ENCODE data around the gene FIZ1. TPM values are rescaled to one million over a fixed set of nuclear protein-coding genes. Genes with fewer than 3 reads are reported as not detected.
A peak's percentile ranks its signal among the peaks of the same experiment; 100 is the strongest.

FIZ1 gene
- total and polyA plus RNA-seq, 11 donors, result 10.0 to 16.7 (median 12.9) TPM

DNA sequence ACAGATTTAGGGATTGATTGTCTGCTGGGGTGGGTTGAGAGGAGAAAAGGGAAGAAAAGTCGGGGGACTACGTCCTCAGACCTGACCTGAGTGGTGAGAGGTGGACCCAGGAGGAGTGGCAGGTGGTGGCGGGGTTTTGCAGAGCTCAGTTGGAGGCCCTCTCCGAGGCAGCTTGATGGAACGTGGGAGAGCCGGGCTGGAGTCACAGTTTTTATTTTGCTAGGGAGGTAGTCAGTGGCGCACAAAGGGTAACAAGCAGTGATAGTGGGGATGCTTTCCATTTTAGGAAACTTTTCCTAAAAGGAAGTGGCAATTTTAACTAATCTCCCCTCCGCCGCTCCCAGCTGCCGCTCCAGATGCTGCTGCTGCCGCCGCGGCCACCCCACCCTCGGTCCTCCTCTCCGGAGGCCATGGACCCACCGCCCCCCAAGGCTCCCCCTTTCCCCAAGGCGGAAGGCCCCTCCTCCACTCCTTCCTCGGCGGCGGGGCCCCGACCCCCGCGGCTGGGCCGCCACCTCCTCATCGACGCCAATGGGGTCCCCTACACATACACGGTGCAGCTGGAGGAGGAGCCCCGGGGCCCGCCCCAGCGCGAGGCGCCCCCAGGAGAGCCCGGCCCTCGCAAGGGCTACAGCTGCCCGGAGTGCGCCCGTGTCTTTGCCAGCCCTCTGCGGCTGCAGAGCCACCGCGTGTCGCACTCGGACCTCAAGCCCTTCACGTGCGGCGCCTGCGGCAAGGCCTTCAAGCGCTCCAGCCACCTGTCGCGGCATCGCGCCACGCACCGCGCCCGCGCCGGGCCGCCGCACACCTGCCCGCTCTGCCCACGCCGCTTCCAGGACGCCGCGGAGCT is 43.1 kb upstream of the FIZ1 start:
- no peaks in the 10 kb centered on the region for H3K27me3 ChIP-seq
- ATAC-seq (peak in 1 of 4 donors; percentile 2), DNase-seq (no peak)
- H3K27ac ChIP-seq, result peak overlapping the region in 11 of 12 donors; percentile 62 to 96 (median 93)
- TF ChIP-seq, protein P1, sequence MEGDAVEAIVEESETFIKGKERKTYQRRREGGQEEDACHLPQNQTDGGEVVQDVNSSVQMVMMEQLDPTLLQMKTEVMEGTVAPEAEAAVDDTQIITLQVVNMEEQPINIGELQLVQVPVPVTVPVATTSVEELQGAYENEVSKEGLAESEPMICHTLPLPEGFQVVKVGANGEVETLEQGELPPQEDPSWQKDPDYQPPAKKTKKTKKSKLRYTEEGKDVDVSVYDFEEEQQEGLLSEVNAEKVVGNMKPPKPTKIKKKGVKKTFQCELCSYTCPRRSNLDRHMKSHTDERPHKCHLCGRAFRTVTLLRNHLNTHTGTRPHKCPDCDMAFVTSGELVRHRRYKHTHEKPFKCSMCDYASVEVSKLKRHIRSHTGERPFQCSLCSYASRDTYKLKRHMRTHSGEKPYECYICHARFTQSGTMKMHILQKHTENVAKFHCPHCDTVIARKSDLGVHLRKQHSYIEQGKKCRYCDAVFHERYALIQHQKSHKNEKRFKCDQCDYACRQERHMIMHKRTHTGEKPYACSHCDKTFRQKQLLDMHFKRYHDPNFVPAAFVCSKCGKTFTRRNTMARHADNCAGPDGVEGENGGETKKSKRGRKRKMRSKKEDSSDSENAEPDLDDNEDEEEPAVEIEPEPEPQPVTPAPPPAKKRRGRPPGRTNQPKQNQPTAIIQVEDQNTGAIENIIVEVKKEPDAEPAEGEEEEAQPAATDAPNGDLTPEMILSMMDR (IDR thresholded peaks at IDR 0.05), result no peak
- peak in 1 of 2 donors; percentile 20 for TF ChIP-seq POLR2A (IDR thresholded peaks at IDR 0.05)
- peaks cover 0 to 22% (median 13%) of the 10 kb centered on the region in 9 donors for H3K36me3 ChIP-seq
- peaks cover 12 to 78% (median 46%) of the 10 kb centered on the region in 12 donors for H3K4me1 ChIP-seq
- 1 to 4% (median 3%) methylated on average over 33 to 65 of the region's 65 CpGs for WGBS, 4 donors
- intact Hi-C loops (cut with DNase I), result no loop called here
- H3K4me3 ChIP-seq, result peak overlapping the region; percentile 64 to 98 (median 84)
- no peaks in the 10 kb centered on the region for H3K9me3 ChIP-seq

GRCh38 chr19:55641426-55642152 is 42.3 kb upstream of the FIZ1 start:
- Histone ChIP-seq H3K27me3 (no peaks in the 10 kb centered on the region), H3K9me3 (no peaks in the 10 kb centered on the region), H3K36me3 (peaks cover 0 to 22% (median 13%) of the 10 kb centered on the region in 9 donors), H3K27ac (peak overlapping the region; percentile 83 to 96 (median 92)), H3K4me1 (peaks cover 10 to 79% (median 45%) of the 10 kb centered on the region in 12 donors), H3K4me3 (peak overlapping the region; percentile 64 to 98 (median 84))
- DNase-seq, result no peak
- intact Hi-C loops (cut with DNase I), result no loop called here
- ATAC-seq, result peak in 2 of 4 donors; percentile 1 to 2
- 1 to 2% (median 2%) methylated on average over 25 of the region's 25 CpGs for whole genome bisulfite sequencing, 4 donors
- TF ChIP-seq, protein P1 (IDR thresholded peaks at IDR 0.05), result no peak
- TF ChIP-seq POLR2A (IDR thresholded peaks at IDR 0.05), result no peak

- Histone ChIP-seq H3K36me3 (peaks cover 0 to 21% (median 11%) of the 10 kb centered on the region in 9 donors), H3K4me1 (peaks cover 13 to 87% (median 53%) of the 10 kb centered on the region in 12 donors), H3K9me3 (no peaks in the 10 kb centered on the region), H3K4me3 (peak within 1 kb of the TSS; percentile 64 to 98 (median 84)), H3K27ac (peak within 1 kb of the TSS; percentile 83 to 96 (median 92)), H3K27me3 (no peaks in the 10 kb centered on the region)
- intact Hi-C loops (cut with DNase I), result no loop called here
- WGBS, 4 donors, result 0 to 1% (median 1%) methylated on average over 22 to 89 of the region's 89 CpGs
- TF ChIP-seq POLR2A (IDR thresholded peaks at IDR 0.05), result peak in 1 of 2 donors; percentile 15
- TF ChIP-seq, protein P1 (IDR thresholded peaks at IDR 0.05), result no peak
- DNase-seq (peak; percentile 71 to 86 (median 76)), ATAC-seq (peak; percentile 11 to 73 (median 66))
Observed at GRCh38 chr19:55640577-55641425, 41.5 kb upstream of the FIZ1 start, which contains the start of gene ZNF580. TSS of gene ZNF580 (plus strand) at chr19:55641002. CDS start at chr19:55642509, 1,507 bp downstream.

All from heart left ventricle (tissue), 16 donors.